H1 (cell line): ENCODE results near the gene RBM47. TPM values are rescaled to one million over a fixed set of nuclear protein-coding genes. Genes with fewer than 3 reads are reported as not detected.

Source experiments
- CTCF ChIA-PET: fragments of 300-600 bp; sonication (Branson Sonifier 250); formaldehyde crosslinking; loops from one replicate; lab custom pipeline; 2021; ENCODE audit not compliant: partially characterized antibody; lab: Charles Lee
- POLR2A ChIA-PET: fragments of 300-600 bp; sonication (Branson Sonifier 250); formaldehyde crosslinking; loops from one replicate; lab custom pipeline; 2021; ENCODE audit warnings: inconsistent platforms; ENCODE audit not compliant: partially characterized antibody; lab: Charles Lee
- DNase-seq, 2 experiments: peaks; one replicate each; pipeline versions ENCODE4 v3.0.0 to v3.0.0-alpha.2; 2010 to 2022; ENCODE audit warnings: low spot score in 2 of 2, low read depth in 1 of 2, mixed read lengths in 1 of 2
- FAIRE-seq: peaks from 2 replicates; lab custom pipeline; 2011; peaks lifted over from hg19 to GRCh38; lab: Jason Lieb, UNC
- H2AFZ ChIP-seq: 2 replicates; pipeline ENCODE4 v1.8.1; 2012; ENCODE audit warnings: low read length, inconsistent platforms
- H2AK5ac ChIP-seq: 2 replicates; pipeline ENCODE4 v1.6.1; 2013; ENCODE audit warnings: low read depth, low read length
- H2BK120ac ChIP-seq: replicated peaks from 2 replicates; pipeline ENCODE3; 2013; ENCODE audit warnings: low read depth, low read length, inconsistent platforms
- H2BK12ac ChIP-seq: 2 replicates; pipeline ENCODE4 v1.6.1; 2013; ENCODE audit warnings: low read depth, low read length
- H2BK15ac ChIP-seq: 2 replicates; pipeline ENCODE4 v1.6.1; 2013; ENCODE audit warnings: low read length
- H2BK20ac ChIP-seq: 2 replicates; pipeline ENCODE4 v1.6.1; 2013; ENCODE audit warnings: low read length
- H2BK5ac ChIP-seq: 2 replicates; pipeline ENCODE4 v1.6.1; 2013; ENCODE audit warnings: low read depth, low read length
- H3K14ac ChIP-seq: 2 replicates; pipeline ENCODE4 v1.6.1; 2013; ENCODE audit warnings: inconsistent platforms; ENCODE audit not compliant: insufficient read length
- H3K18ac ChIP-seq: 2 replicates; pipeline ENCODE4 v1.6.1; 2013; ENCODE audit warnings: low read length; ENCODE audit errors: extremely low read depth
- H3K23ac ChIP-seq: 2 replicates; pipeline ENCODE4 v1.6.1; 2013; ENCODE audit warnings: inconsistent platforms; ENCODE audit not compliant: insufficient read length
- H3K23me2 ChIP-seq: 2 replicates; pipeline ENCODE4 v1.6.1; 2013; ENCODE audit warnings: low read depth, low read length
- H3K27ac ChIP-seq: 2 replicates; pipeline ENCODE4 v1.6.1; 2011; ENCODE audit warnings: low read depth, low read length, inconsistent platforms
- H3K27me3 ChIP-seq, 4 experiments: replicated peaks in 1 of 4; 1 replicate in 1 of 4; 2 replicates in 3 of 4; pipeline versions ENCODE4 v1.6.1 to v1.8.1; 2011 to 2013; ENCODE audit warnings: low read length in 3 of 4, mild to moderate bottlenecking in 3 of 4, inconsistent platforms in 2 of 4, mixed read lengths in 2 of 4, moderate library complexity in 1 of 4; ENCODE audit not compliant: control insufficient read depth in 3 of 4, insufficient read depth in 3 of 4; ENCODE audit errors: extremely low read depth in 1 of 4
- H3K36me3 ChIP-seq, 4 experiments: 2 replicates each; pipeline versions ENCODE4 v1.6.1 to v1.8.1; 2011 to 2013; ENCODE audit warnings: mild to moderate bottlenecking in 4 of 4, low read length in 3 of 4, moderate library complexity in 2 of 4, control low read depth in 1 of 4, inconsistent platforms in 1 of 4; ENCODE audit not compliant: insufficient read depth in 4 of 4, control insufficient read depth in 2 of 4
- H3K4ac ChIP-seq: replicated peaks from 2 replicates; pipeline ENCODE3; 2013; ENCODE audit warnings: low read length, low read depth, mixed read lengths, inconsistent platforms; ENCODE audit not compliant: insufficient read length
- H3K4me1 ChIP-seq, 4 experiments: replicated peaks in 1 of 4; 1 replicate in 1 of 4; 2 replicates in 3 of 4; pipeline versions ENCODE4 v1.6.1 to v1.8.1; 2011 to 2013; ENCODE audit warnings: low read length in 3 of 4, inconsistent platforms in 2 of 4, mixed read lengths in 1 of 4; ENCODE audit not compliant: insufficient read depth in 4 of 4, control insufficient read depth in 3 of 4
- H3K4me2 ChIP-seq, 2 experiments: 2 replicates each; pipeline versions ENCODE4 v1.6.1 to v1.8.1; 2011 to 2013; ENCODE audit warnings: low read depth in 2 of 2, low read length in 2 of 2, control low read depth in 1 of 2, inconsistent platforms in 1 of 2, mild to moderate bottlenecking in 1 of 2; ENCODE audit not compliant: insufficient read depth in 1 of 2
- H3K4me3 ChIP-seq, 4 experiments: fragments of 200-600, 300-600 bp in 1 of 4; sonication (generic), shearing (Covaris generic), sonication (Bioruptor Twin) in 1 of 4; 2 replicates each; pipeline versions ENCODE4 v1.5.1 to v1.8.1; 2011 to 2016; ENCODE audit warnings: low read length in 4 of 4, low read depth in 3 of 4, control low read depth in 2 of 4, inconsistent platforms in 2 of 4, mild to moderate bottlenecking in 2 of 4, mixed read lengths in 1 of 4, moderate library complexity in 1 of 4; ENCODE audit not compliant: insufficient read depth in 2 of 4; ENCODE audit errors: extremely low read depth in 1 of 4
- H3K56ac ChIP-seq: replicated peaks from 2 replicates; pipeline ENCODE3; 2013; ENCODE audit warnings: low read depth, mild to moderate bottlenecking, mixed read lengths, low read length, inconsistent platforms; ENCODE audit not compliant: insufficient read length
- H3K79me1 ChIP-seq: 2 replicates; pipeline ENCODE4 v1.6.1; 2013; ENCODE audit warnings: low read depth, low read length, control low read depth
- H3K79me2 ChIP-seq, 2 experiments: 2 replicates each; pipeline versions ENCODE4 v1.6.1 to v1.8.1; 2012 to 2013; ENCODE audit warnings: low read length in 2 of 2, mild to moderate bottlenecking in 2 of 2, inconsistent platforms in 1 of 2; ENCODE audit not compliant: insufficient read depth in 2 of 2, control insufficient read depth in 1 of 2
- H3K9ac ChIP-seq, 4 experiments: replicated peaks in 1 of 4; 1 replicate in 1 of 4; 2 replicates in 3 of 4; pipeline versions ENCODE4 v1.6.1 to v1.8.1; 2011 to 2013; ENCODE audit warnings: low read depth in 3 of 4, low read length in 3 of 4, control low read depth in 2 of 4, mild to moderate bottlenecking in 2 of 4, moderate library complexity in 2 of 4, inconsistent platforms in 1 of 4; ENCODE audit errors: extremely low read depth in 1 of 4
- H3K9me3 ChIP-seq, 2 experiments: 2 replicates each; pipeline versions ENCODE4 v1.6.1 to v1.8.1; 2012 to 2013; ENCODE audit warnings: mild to moderate bottlenecking in 2 of 2, moderate library complexity in 2 of 2, control low read depth in 1 of 2, inconsistent platforms in 1 of 2, low read depth in 1 of 2, low read length in 1 of 2, mixed read lengths in 1 of 2; ENCODE audit not compliant: insufficient read depth in 2 of 2
- H4K20me1 ChIP-seq, 2 experiments: replicated peaks in 1 of 2; 2 replicates each; pipeline versions ENCODE3 to v1.8.1; 2011 to 2013; ENCODE audit warnings: inconsistent platforms in 2 of 2, low read length in 2 of 2, mild to moderate bottlenecking in 1 of 2; ENCODE audit not compliant: insufficient read depth in 2 of 2, control insufficient read depth in 1 of 2
- H4K5ac ChIP-seq: 2 replicates; pipeline ENCODE4 v1.6.1; 2013; ENCODE audit warnings: low read length, low read depth, mixed read lengths, inconsistent platforms; ENCODE audit not compliant: insufficient read length
- H4K8ac ChIP-seq: 2 replicates; pipeline ENCODE4 v1.8.0; 2013; ENCODE audit warnings: mild to moderate bottlenecking, moderate library complexity, low read length, inconsistent platforms; ENCODE audit not compliant: insufficient read depth; ENCODE audit errors: extremely low read depth
- H4K91ac ChIP-seq: replicated peaks from 2 replicates; pipeline ENCODE3; 2013; ENCODE audit warnings: low read length, mixed read lengths, inconsistent platforms; ENCODE audit not compliant: insufficient read length
- ATF2 ChIP-seq: IDR thresholded peaks from 2 replicates; pipeline ENCODE4 v1.6.1; 2012; ENCODE audit warnings: low read length, inconsistent platforms
- GTF2F1 ChIP-seq: IDR thresholded peaks from 2 replicates; pipeline ENCODE4 v1.6.1; 2012; ENCODE audit warnings: low read depth, low read length, improper control_type of control experiment, borderline replicate concordance
- YY1 ChIP-seq: IDR thresholded peaks from 2 replicates; pipeline ENCODE4 v1.6.1; 2011; ENCODE audit warnings: low read depth, mild to moderate bottlenecking, low read length
- WGBS, 2 experiments: shearing (Covaris generic) in 1 of 2; methylation state at CpG; one replicate each; pipeline versions ENCODE4 v1.1.6 to v1.1.7; 2013 to 2015; ENCODE audit warnings: low lambda C conversion rate in 2 of 2, mixed read lengths in 2 of 2, inconsistent platforms in 1 of 2, low coverage in 1 of 2, missing lambda C conversion rate in 1 of 2; ENCODE audit not compliant: insufficient replicate concordance in 2 of 2, insufficient coverage in 1 of 2, insufficient read length in 1 of 2; ENCODE audit errors: extremely low coverage in 1 of 2, missing lambda C conversion rate in 1 of 2; 5-methylcytosine and 5-hydroxymethylcytosine counted together
- polyA plus RNA-seq, 7 experiments: library from polyadenylated mRNA; depleted of rRNA in 3 of 7; stranded (reverse) in 5 of 7; unstranded in 2 of 7; fragments of >200 nt in 5 of 7; fragments of 200-250 nt in 2 of 7; gene quantifications; 1 replicate in 5 of 7; 2 replicates in 1 of 7; 4 replicates in 1 of 7; pipeline versions ENCODE4 v1.2.1 to v1.2.3, GENCODE V29; 2011 to 2013; ENCODE audit warnings: missing spikeins in 2 of 7, mixed read lengths in 2 of 7
- total RNA-seq: library from RNA; stranded (reverse); fragmentation: NEBNext Ultra II Directional; extraction: Animal tissue kit (Norgen Biotek cat#: 25700); gene quantifications from 2 replicates; pipeline ENCODE4 v1.2.1, GENCODE V29; 2021

Gene RBM47
- total and polyA plus RNA-seq, 2 of the 8 experiments (the other 6 are each of a cell fraction or from before 2014, with no cell fraction given): 42.8 to 78.9 TPM

- ChIA-PET CTCF (interaction anchor here (1.3 kb wide), 1 partner anchor 22 kb away, joined by 5 read pairs; no protein-coding TSS in a partner anchor), POLR2A (interaction anchor here (0.8 kb wide), 1 partner anchor 10 kb away, joined by 3 read pairs; no protein-coding TSS in a partner anchor)
- no peak overlapping the region for H3K23ac ChIP-seq
- H3K27ac ChIP-seq: no peak overlapping the region
- H3K4ac ChIP-seq: no peak overlapping the region
- no peak overlapping the region for H3K9ac ChIP-seq
- no peak overlapping the region for H4K5ac ChIP-seq
- no peak overlapping the region for H3K4me3 ChIP-seq
- H3K36me3 ChIP-seq: no peaks in the 10 kb centered on the region; a peak in 1 of 8 replicates
- H4K20me1 ChIP-seq: peaks cover 0 to 2% of the 10 kb centered on the region in 2 experiments
- H2AFZ ChIP-seq: no peak overlapping the region
- WGBS, 2 experiments: 82% methylated on average over 3 of the region's 3 CpGs; no CpG with 5 or more reads in 1 of the 2 experiments
- no peak overlapping the region for H4K8ac ChIP-seq
- H2BK15ac ChIP-seq: no peak overlapping the region
- H3K79me2 ChIP-seq: peaks cover 0 to 50% of the 10 kb centered on the region in 2 experiments; a peak in 2 of 4 replicates
- H2BK5ac ChIP-seq: no peak overlapping the region
- no peak overlapping the region for H2AK5ac ChIP-seq
- H3K4me1 ChIP-seq: no peaks in the 10 kb centered on the region; a peak in 1 of 7 replicates
- FAIRE-seq: no peak
- H3K23me2 ChIP-seq: no peaks in the 10 kb centered on the region
- no peaks in the 10 kb centered on the region for H3K27me3 ChIP-seq
- H3K18ac ChIP-seq: no peak overlapping the region
- H4K91ac ChIP-seq: no peak overlapping the region
- no peak overlapping the region for H3K56ac ChIP-seq
- no peaks in the 10 kb centered on the region for H3K79me1 ChIP-seq
- H3K4me2 ChIP-seq: no peak overlapping the region
- H3K14ac ChIP-seq: no peak overlapping the region
- no peak for TF ChIP-seq ATF2
- TF ChIP-seq YY1: no peak
- TF ChIP-seq GTF2F1: no peak
- no peaks in the 10 kb centered on the region for H3K9me3 ChIP-seq
- DNase-seq: no peak
- H2BK20ac ChIP-seq: no peak overlapping the region
- H2BK12ac ChIP-seq: no peak overlapping the region
- no peak overlapping the region for H2BK120ac ChIP-seq
Measured at GRCh38 chr4:40493160-40493559, 136.5 kb downstream of the RBM47 start.
